Prostate gland (tissue), 2 donors: Measurements from ENCODE around the gene BMI1.

Experiments used
- CTCF ChIP-seq, 4 experiments: fragments of 200-600 bp in 2 of 4; fragments of 450-650 bp in 2 of 4; sonication (generic) in 2 of 4; IDR thresholded peaks; 1 replicate in 3 of 4; 2 replicates in 1 of 4; pipeline ENCODE4 v1.5.1; 2016 to 2019; ENCODE audit warnings: antibody characterized with exemption in 4 of 4, mild to moderate bottlenecking in 2 of 4, moderate library complexity in 2 of 4
- POLR2A ChIP-seq: fragments of 450-650 bp; IDR thresholded peaks from one replicate; pipeline ENCODE4 v1.6.1; 2016; ENCODE audit warnings: antibody characterized with exemption, mild to moderate bottlenecking

DNA sequence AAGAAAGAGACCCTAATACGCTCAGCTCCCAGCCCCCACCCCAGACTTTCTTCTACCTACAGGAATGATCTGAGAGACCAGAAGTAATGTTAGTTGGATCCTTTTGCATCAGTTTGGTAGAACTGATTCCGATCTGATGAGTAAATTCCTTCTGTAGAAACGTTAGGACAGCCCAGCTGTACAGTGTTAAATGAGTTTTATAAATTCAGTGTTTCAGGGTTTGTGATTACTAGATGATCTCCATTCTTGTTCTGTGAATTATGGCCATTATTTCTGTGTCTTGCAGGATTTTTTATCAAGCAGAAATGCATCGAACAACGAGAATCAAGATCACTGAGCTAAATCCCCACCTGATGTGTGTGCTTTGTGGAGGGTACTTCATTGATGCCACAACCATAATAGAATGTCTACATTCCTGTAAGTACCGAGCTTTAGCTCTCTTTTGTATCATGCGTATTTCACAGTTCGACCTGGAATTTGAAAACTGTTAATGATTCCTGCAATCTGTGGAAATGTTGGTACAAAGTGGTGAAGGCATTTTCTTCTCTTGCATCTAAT lies 5.3 kb downstream of the BMI1 start:
- no peak for TF ChIP-seq CTCF (IDR thresholded peaks at IDR 0.05)
- TF ChIP-seq POLR2A: no peak
